Mucosa of rectum (tissue), 2 donors: ENCODE results near the gene SSR1.

ENCODE experiments used
- H3K27ac ChIP-seq, 2 donors: one replicate each; pipeline ENCODE4 v1.7.0; 2013; ENCODE audit warnings: inconsistent platforms in 2 of 2, low read depth in 2 of 2, low read length in 2 of 2
- H3K27me3 ChIP-seq, 2 donors: one replicate each; pipeline ENCODE4 v1.7.0; 2013; ENCODE audit warnings: low read length in 2 of 2; ENCODE audit not compliant: control insufficient read depth in 2 of 2, insufficient read depth in 2 of 2
- H3K36me3 ChIP-seq, 2 donors: one replicate each; pipeline ENCODE4 v1.7.0; 2013; ENCODE audit warnings: low read length in 2 of 2; ENCODE audit not compliant: control insufficient read depth in 2 of 2, insufficient read depth in 2 of 2
- H3K4me1 ChIP-seq, 2 donors: one replicate each; pipeline ENCODE4 v1.7.0; 2013; ENCODE audit warnings: low read length in 2 of 2, mild to moderate bottlenecking in 1 of 2; ENCODE audit not compliant: control insufficient read depth in 2 of 2, insufficient read depth in 2 of 2
- H3K4me3 ChIP-seq, 2 donors: one replicate each; pipeline ENCODE4 v1.7.0; 2013; ENCODE audit warnings: low read length in 2 of 2
- H3K9ac ChIP-seq, 2 donors: one replicate each; pipeline ENCODE4 v1.7.0; 2013; ENCODE audit warnings: low read length in 2 of 2, low read depth in 1 of 2, mild to moderate bottlenecking in 1 of 2
- H3K9me3 ChIP-seq, 2 donors: one replicate each; pipeline ENCODE4 v1.7.0; 2013; ENCODE audit warnings: low read length in 2 of 2; ENCODE audit not compliant: control insufficient read depth in 2 of 2
- donor health status: healthy.
- donor health status: Normal muscosa, but diverticular disease.

SSR1 gene

GRCh38 chr6:7232351-7232750, 80.6 kb downstream of the SSR1 start:
- Histone ChIP-seq H3K36me3 (peaks cover 60 to 62% of the 10 kb centered on the region in 2 donors), H3K9ac (no peak overlapping the region), H3K27ac (no peak overlapping the region), H3K9me3 (no peaks in the 10 kb centered on the region), H3K4me1 (peaks cover 8 to 14% of the 10 kb centered on the region in 2 donors), H3K27me3 (no peaks in the 10 kb centered on the region), H3K4me3 (no peak overlapping the region)

- Histone ChIP-seq H3K4me3 (no peak overlapping the region), H3K36me3 (peaks cover 69 to 71% of the 10 kb centered on the region in 2 donors), H3K4me1 (peaks cover 7 to 12% of the 10 kb centered on the region in 2 donors), H3K9me3 (no peaks in the 10 kb centered on the region), H3K27me3 (no peaks in the 10 kb centered on the region), H3K9ac (no peak overlapping the region), H3K27ac (no peak overlapping the region)
Measured at GRCh38 chr6:7230956-7231713, 81.9 kb downstream of the SSR1 start.

- Histone ChIP-seq H3K9me3 (no peaks in the 10 kb centered on the region), H3K4me1 (peaks cover 0 to 4% of the 10 kb centered on the region in 2 donors), H3K9ac (no peak overlapping the region), H3K36me3 (peaks cover 69 to 71% of the 10 kb centered on the region in 2 donors), H3K27me3 (no peaks in the 10 kb centered on the region), H3K27ac (no peak overlapping the region), H3K4me3 (no peak overlapping the region)
Measured at GRCh38 chr6:7230327-7230691, 82.7 kb downstream of the SSR1 start.

- Histone ChIP-seq H3K27ac (no peak overlapping the region), H3K9me3 (no peaks in the 10 kb centered on the region), H3K36me3 (peaks cover 66 to 77% of the 10 kb centered on the region in 2 donors), H3K9ac (no peak overlapping the region), H3K27me3 (no peaks in the 10 kb centered on the region), H3K4me3 (no peak overlapping the region), H3K4me1 (no peaks in the 10 kb centered on the region)
Measured at GRCh38 chr6:7229376-7230326, 83.3 kb downstream of the SSR1 start.

- Histone ChIP-seq H3K9me3 (no peaks in the 10 kb centered on the region), H3K36me3 (peaks cover 62 to 77% of the 10 kb centered on the region in 2 donors), H3K4me1 (no peaks in the 10 kb centered on the region), H3K9ac (no peak overlapping the region), H3K27me3 (no peaks in the 10 kb centered on the region), H3K27ac (no peak overlapping the region), H3K4me3 (no peak overlapping the region)
Measured at GRCh38 chr6:7228662-7229375, 84.2 kb downstream of the SSR1 start.

GRCh38 chr6:7224731-7225130, 88.3 kb downstream of the SSR1 start:
- Histone ChIP-seq H3K4me1 (no peaks in the 10 kb centered on the region), H3K9me3 (no peaks in the 10 kb centered on the region), H3K9ac (no peak overlapping the region), H3K27me3 (no peaks in the 10 kb centered on the region), H3K36me3 (peaks cover 40 to 67% of the 10 kb centered on the region in 2 donors), H3K27ac (no peak overlapping the region), H3K4me3 (no peak overlapping the region)

- Histone ChIP-seq H3K9me3 (no peaks in the 10 kb centered on the region), H3K4me3 (no peak overlapping the region), H3K4me1 (no peaks in the 10 kb centered on the region), H3K27ac (no peak overlapping the region), H3K9ac (no peak overlapping the region), H3K27me3 (no peaks in the 10 kb centered on the region), H3K36me3 (peaks cover 38 to 57% of the 10 kb centered on the region in 2 donors)
Measured at GRCh38 chr6:7222197-7222596, 90.8 kb downstream of the SSR1 start.

- no peak overlapping the region for H3K4me3 ChIP-seq
- peaks cover 52 to 56% of the 10 kb centered on the region in 2 donors for H3K36me3 ChIP-seq
- H3K9me3 ChIP-seq = no peaks in the 10 kb centered on the region
- no peaks in the 10 kb centered on the region for H3K4me1 ChIP-seq
- no peaks in the 10 kb centered on the region for H3K27me3 ChIP-seq
- H3K27ac ChIP-seq = no peak overlapping the region
- H3K9ac ChIP-seq = no peak overlapping the region
Measured at GRCh38 chr6:7219310-7219709, 93.7 kb downstream of the SSR1 start.

- Histone ChIP-seq H3K36me3 (peaks cover 58 to 61% of the 10 kb centered on the region in 2 donors), H3K9ac (no peak overlapping the region), H3K27ac (no peak overlapping the region)
Measured at GRCh38 chr6:7218406-7218988, 94.5 kb downstream of the SSR1 start.

More at GRCh38 chr6:7218406-7218988, 94.5 kb downstream of the SSR1 start:
- Histone ChIP-seq H3K9me3 (no peaks in the 10 kb centered on the region), H3K27me3 (no peaks in the 10 kb centered on the region), H3K4me3 (no peak overlapping the region), H3K4me1 (no peaks in the 10 kb centered on the region)
